HEK293 (cell line): Measurements from ENCODE around the gene SAG.

Source experiments
- CTCF ChIA-PET: fragments of 350-600 bp; formaldehyde crosslinking; extraction: SDS; loops from one replicate; lab custom pipeline; 2021; ENCODE audit warnings: antibody characterized with exemption; lab: Yijun Ruan, JAX
- POLR2A ChIA-PET: fragments of 300-600 bp; formaldehyde crosslinking; extraction: SDS; loops from one replicate; lab custom pipeline; 2020; ENCODE audit warnings: antibody characterized with exemption, inconsistent platforms; lab: Yijun Ruan, JAX
- H3K27ac ChIP-seq: fragments of 200-500 bp; sonication (Bioruptor generic); 2 replicates; pipeline ENCODE4 v1.5.1; 2014; ENCODE audit warnings: low read depth, low read length, control low read depth, inconsistent platforms; ENCODE audit errors: extremely low read depth
- H3K36me3 ChIP-seq, 2 experiments: fragments of 200-500 bp in 1 of 2; sonication (Bioruptor generic) in 1 of 2; 1 replicate in 1 of 2; 2 replicates in 1 of 2; pipeline ENCODE4 v1.5.1; 2014 to 2017; ENCODE audit warnings: inconsistent platforms in 2 of 2, low read length in 2 of 2; ENCODE audit not compliant: control insufficient read depth in 2 of 2, insufficient read depth in 1 of 2
- H3K4me1 ChIP-seq: fragments of 200-500 bp; sonication (Bioruptor generic); 2 replicates; pipeline ENCODE4 v1.5.1; 2014; ENCODE audit warnings: mild to moderate bottlenecking, low read length, inconsistent platforms; ENCODE audit not compliant: control insufficient read depth, insufficient read depth
- H3K4me3 ChIP-seq: 2 replicates; pipeline ENCODE4 v1.5.1; 2011; ENCODE audit warnings: low read depth, mild to moderate bottlenecking, control low read depth, low read length, moderate library complexity
- H3K9me3 ChIP-seq: fragments of 200-500 bp; sonication (Bioruptor generic); 2 replicates; pipeline ENCODE4 v1.5.1; 2014; ENCODE audit warnings: low read depth, low read length, inconsistent platforms; ENCODE audit not compliant: control insufficient read depth, insufficient read depth
- GLIS2 ChIP-seq: fragments of 450-650 bp; formaldehyde crosslinking; IDR thresholded peaks from 2 replicates; pipeline ENCODE4 v1.5.1; 2016; ENCODE audit warnings: missing biosample characterization, missing genetic modification characterization
- HOXC10 ChIP-seq: sonication (generic); formaldehyde crosslinking; IDR thresholded peaks from 2 replicates; pipeline ENCODE4 v1.8.1; 2023; ENCODE audit warnings: mild to moderate bottlenecking, missing genetic modification reagents
- HOXD13 ChIP-seq: sonication (generic); formaldehyde crosslinking; IDR thresholded peaks from 2 replicates; pipeline ENCODE4 v1.8.0; 2022; ENCODE audit warnings: missing genetic modification reagents, borderline replicate concordance
- KLF1 ChIP-seq: fragments of 450-650 bp; formaldehyde crosslinking; IDR thresholded peaks from 2 replicates; pipeline ENCODE4 v1.5.1; 2016; ENCODE audit warnings: missing biosample characterization, missing genetic modification characterization
- PRDM1 ChIP-seq: fragments of 450-650 bp; formaldehyde crosslinking; IDR thresholded peaks from 2 replicates; pipeline ENCODE4; 2016; ENCODE audit warnings: missing biosample characterization, missing genetic modification characterization
- SP3 ChIP-seq: fragments of 450-650 bp; formaldehyde crosslinking; IDR thresholded peaks from 2 replicates; pipeline ENCODE4 v1.5.1; 2016; ENCODE audit warnings: missing biosample characterization, missing genetic modification characterization
- TSHZ1 ChIP-seq: fragments of 450-650 bp; formaldehyde crosslinking; IDR thresholded peaks from 2 replicates; pipeline ENCODE4 v1.5.1; 2016; ENCODE audit warnings: missing biosample characterization, missing genetic modification characterization, borderline replicate concordance
- ZBTB17 ChIP-seq: fragments of 450-650 bp; formaldehyde crosslinking; IDR thresholded peaks from 2 replicates; pipeline ENCODE4 v1.5.1; 2016; ENCODE audit warnings: missing biosample characterization, missing genetic modification characterization
- ZBTB8A ChIP-seq: fragments of 450-650 bp; formaldehyde crosslinking; IDR thresholded peaks from 2 replicates; pipeline ENCODE4 v1.5.1; 2016; ENCODE audit warnings: missing biosample characterization, missing genetic modification characterization
- ZNF112 ChIP-seq: fragments of 450-650 bp; formaldehyde crosslinking; IDR thresholded peaks from 2 replicates; pipeline ENCODE4 v1.5.0; 2017; ENCODE audit warnings: missing biosample characterization, missing genetic modification characterization
- ZNF132 ChIP-seq: fragments of 450-650 bp; formaldehyde crosslinking; IDR thresholded peaks from 2 replicates; pipeline ENCODE4 v1.5.1; 2017; ENCODE audit warnings: missing biosample characterization, missing genetic modification characterization, borderline replicate concordance
- ZNF169 ChIP-seq: fragments of 450-650 bp; formaldehyde crosslinking; IDR thresholded peaks from 2 replicates; pipeline ENCODE4 v1.5.1; 2016; ENCODE audit warnings: missing biosample characterization, missing genetic modification characterization
- ZNF18 ChIP-seq: fragments of 450-650 bp; formaldehyde crosslinking; IDR thresholded peaks from 2 replicates; pipeline ENCODE4 v1.5.1; 2016; ENCODE audit warnings: missing biosample characterization, missing genetic modification characterization
- ZNF292 ChIP-seq: fragments of 450-650 bp; formaldehyde crosslinking; IDR thresholded peaks from 2 replicates; pipeline ENCODE4 v1.5.1; 2016; ENCODE audit warnings: low read depth, missing biosample characterization, missing genetic modification characterization, borderline replicate concordance
- ZNF311 ChIP-seq: fragments of 450-650 bp; formaldehyde crosslinking; IDR thresholded peaks from 2 replicates; pipeline ENCODE4 v1.5.1; 2017; ENCODE audit warnings: missing biosample characterization, missing genetic modification characterization, borderline replicate concordance
- ZNF394 ChIP-seq: fragments of 450-650 bp; formaldehyde crosslinking; IDR thresholded peaks from 2 replicates; pipeline ENCODE4 v1.5.1; 2016; ENCODE audit warnings: missing biosample characterization, missing genetic modification characterization, mild to moderate bottlenecking, moderate library complexity, borderline replicate concordance
- ZNF423 ChIP-seq: fragments of 450-650 bp; formaldehyde crosslinking; IDR thresholded peaks from 2 replicates; pipeline ENCODE4 v1.5.1; 2016; ENCODE audit warnings: missing biosample characterization, missing genetic modification characterization
- ZNF426 ChIP-seq: fragments of 450-650 bp; formaldehyde crosslinking; IDR thresholded peaks from 2 replicates; pipeline ENCODE4 v1.5.1; 2017; ENCODE audit warnings: missing biosample characterization, missing genetic modification characterization, mild to moderate bottlenecking, inconsistent platforms, moderate library complexity
- ZNF501 ChIP-seq: fragments of 450-650 bp; formaldehyde crosslinking; IDR thresholded peaks from 2 replicates; pipeline ENCODE4 v1.5.1; 2016; ENCODE audit warnings: missing biosample characterization, missing genetic modification characterization
- ZNF596 ChIP-seq: fragments of 450-650 bp; IDR thresholded peaks from 2 replicates; pipeline ENCODE4 v1.5.0; 2018; ENCODE audit warnings: missing biosample characterization, mild to moderate bottlenecking, missing genetic modification characterization, moderate library complexity
- ZNF623 ChIP-seq: fragments of 450-650 bp; formaldehyde crosslinking; IDR thresholded peaks from 2 replicates; pipeline ENCODE4 v1.5.1; 2016; ENCODE audit warnings: missing biosample characterization, missing genetic modification characterization
- ZNF670 ChIP-seq: fragments of 450-650 bp; formaldehyde crosslinking; IDR thresholded peaks from 2 replicates; pipeline ENCODE4 v1.5.1; 2016; ENCODE audit warnings: missing biosample characterization, missing genetic modification characterization, low read depth
- ZNF677 ChIP-seq: fragments of 450-650 bp; IDR thresholded peaks from 2 replicates; pipeline ENCODE4 v1.5.0; 2018; ENCODE audit warnings: missing biosample characterization, mild to moderate bottlenecking, missing genetic modification characterization, moderate library complexity
- ZNF701 ChIP-seq: fragments of 450-650 bp; formaldehyde crosslinking; IDR thresholded peaks from 2 replicates; pipeline ENCODE4 v1.5.1; 2016; ENCODE audit warnings: missing biosample characterization, missing genetic modification characterization
- ZNF843 ChIP-seq: fragments of 450-650 bp; formaldehyde crosslinking; IDR thresholded peaks from 2 replicates; pipeline ENCODE4 v1.5.1; 2016; ENCODE audit warnings: missing biosample characterization, missing genetic modification characterization
- TF ChIP-seq, protein P1 (sequence below): fragments of 450-650 bp; IDR thresholded peaks from 2 replicates; pipeline ENCODE4 v1.5.1; 2018; ENCODE audit warnings: missing biosample characterization, mild to moderate bottlenecking, missing genetic modification characterization

SAG gene

GRCh38 chr2:233270366-233270765 is 37.2 kb upstream of the SAG start:
- H3K36me3 ChIP-seq: peaks cover 50 to 96% of the 10 kb centered on the region in 2 experiments
- CTCF ChIA-PET: interaction anchor here (0.6 to 1.1 kb wide), 3 partner anchors 141 to 243 kb away, joined by 3 read pairs; no protein-coding TSS in a partner anchor
- POLR2A ChIA-PET: no interaction called here
- no peak overlapping the region for H3K27ac ChIP-seq
- TF ChIP-seq TSHZ1 (tag by site-specific recombination): no peak
- TF ChIP-seq SP3 (tag by site-specific recombination): no peak
- no peak for TF ChIP-seq ZNF423 (tag by site-specific recombination)
- TF ChIP-seq, protein P1, sequence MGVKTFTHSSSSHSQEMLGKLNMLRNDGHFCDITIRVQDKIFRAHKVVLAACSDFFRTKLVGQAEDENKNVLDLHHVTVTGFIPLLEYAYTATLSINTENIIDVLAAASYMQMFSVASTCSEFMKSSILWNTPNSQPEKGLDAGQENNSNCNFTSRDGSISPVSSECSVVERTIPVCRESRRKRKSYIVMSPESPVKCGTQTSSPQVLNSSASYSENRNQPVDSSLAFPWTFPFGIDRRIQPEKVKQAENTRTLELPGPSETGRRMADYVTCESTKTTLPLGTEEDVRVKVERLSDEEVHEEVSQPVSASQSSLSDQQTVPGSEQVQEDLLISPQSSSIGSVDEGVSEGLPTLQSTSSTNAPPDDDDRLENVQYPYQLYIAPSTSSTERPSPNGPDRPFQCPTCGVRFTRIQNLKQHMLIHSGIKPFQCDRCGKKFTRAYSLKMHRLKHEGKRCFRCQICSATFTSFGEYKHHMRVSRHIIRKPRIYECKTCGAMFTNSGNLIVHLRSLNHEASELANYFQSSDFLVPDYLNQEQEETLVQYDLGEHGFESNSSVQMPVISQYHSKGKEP (tag by site-specific recombination): no peak
- no peak for TF ChIP-seq ZNF501 (tag by site-specific recombination)
- no peak for TF ChIP-seq ZNF623 (tag by site-specific recombination)
- TF ChIP-seq ZBTB17 (tag by site-specific recombination): no peak
- TF ChIP-seq ZNF394 (tag by site-specific recombination): no peak
- TF ChIP-seq, all 188 proteins: peak for 0
- Histone ChIP-seq H3K9me3 (no peaks in the 10 kb centered on the region), H3K4me3 (no peak overlapping the region), H3K4me1 (no peaks in the 10 kb centered on the region)

DNA sequence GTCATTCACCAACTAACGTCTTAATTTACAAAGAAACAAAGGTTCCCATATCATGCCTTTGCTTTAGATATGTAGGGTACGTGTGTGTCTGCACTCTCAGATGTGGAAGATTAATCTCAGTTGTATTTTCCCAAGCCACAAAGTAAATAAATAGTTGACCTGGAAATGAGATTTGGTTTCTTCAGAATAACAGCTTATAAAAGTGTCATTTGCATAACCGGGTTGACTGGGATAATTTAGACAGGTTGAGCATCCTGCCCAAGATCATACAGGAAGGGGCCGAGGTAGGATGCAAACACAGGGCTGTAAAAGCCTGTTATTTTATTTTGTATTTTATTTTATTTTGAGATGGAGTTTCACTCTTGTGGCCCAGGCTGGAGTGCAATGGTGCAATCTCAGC is 36.7 kb upstream of the SAG start:
- CTCF ChIA-PET: interaction anchor here (0.6 to 1.0 kb wide), 3 partner anchors 141 to 243 kb away, joined by 3 read pairs; no protein-coding TSS in a partner anchor
- no peaks in the 10 kb centered on the region for H3K9me3 ChIP-seq
- H3K27ac ChIP-seq: no peak overlapping the region
- H3K36me3 ChIP-seq: peaks cover 46 to 96% of the 10 kb centered on the region in 2 experiments
- no peak overlapping the region for H3K4me3 ChIP-seq
- H3K4me1 ChIP-seq: no peaks in the 10 kb centered on the region
- TF ChIP-seq HOXC10 (CRISPR knock-in tag) (no peak), ZNF843 (no peak), ZNF677 (tag by site-specific recombination) (no peak), ZNF112 (tag by site-specific recombination) (no peak), ZNF701 (tag by site-specific recombination) (no peak), HOXD13 (CRISPR knock-in tag) (no peak), ZNF132 (tag by site-specific recombination) (no peak), GLIS2 (no peak), ZBTB8A (tag by site-specific recombination) (no peak)
- POLR2A ChIA-PET: no interaction called here

GRCh38 chr2:233271693-233272092 is 35.9 kb upstream of the SAG start:
- Histone ChIP-seq H3K4me3 (no peak overlapping the region), H3K9me3 (no peaks in the 10 kb centered on the region), H3K4me1 (no peaks in the 10 kb centered on the region), H3K36me3 (peaks cover 44 to 96% of the 10 kb centered on the region in 2 experiments), H3K27ac (no peak overlapping the region)
- ChIA-PET CTCF (interaction anchor here (1.0 kb wide), 1 partner anchor 172 kb away, joined by 3 read pairs; no protein-coding TSS in a partner anchor), POLR2A (interaction anchor here (0.6 kb wide), 1 partner anchor 562 kb away, joined by 3 read pairs; no protein-coding TSS in a partner anchor)
- TF ChIP-seq ZNF292 (tag by site-specific recombination) (no peak), ZNF596 (no peak), ZNF670 (no peak), KLF1 (tag by site-specific recombination) (no peak), ZNF18 (tag by site-specific recombination) (no peak), ZNF169 (no peak), ZNF311 (no peak), ZNF426 (tag by site-specific recombination) (no peak), PRDM1 (tag by site-specific recombination) (no peak)
